Suprapubic skin (tissue), 4 donors: ENCODE measurements around the gene CCN5.

Source experiments
- CTCF ChIP-seq, 2 donors: fragments of 200-600 bp in 1 of 2; fragments of 450-650 bp in 1 of 2; sonication (generic) in 1 of 2; IDR thresholded peaks; one replicate each; pipeline ENCODE4 v1.5.1; 2016 to 2019; ENCODE audit warnings: antibody characterized with exemption in 2 of 2, mild to moderate bottlenecking in 1 of 2, moderate library complexity in 1 of 2
- EP300 ChIP-seq: sonication (generic); formaldehyde crosslinking; IDR thresholded peaks from one replicate; pipeline ENCODE4 v1.6.1; 2017; ENCODE audit warnings: antibody characterized with exemption
- POLR2A ChIP-seq, 2 donors: fragments of 450-650 bp; IDR thresholded peaks; one replicate each; pipeline ENCODE4 v1.6.1; 2017; ENCODE audit warnings: antibody characterized with exemption in 2 of 2, mild to moderate bottlenecking in 2 of 2, moderate library complexity in 2 of 2
- POLR2AphosphoS5 ChIP-seq, 3 donors: sonication (generic); formaldehyde crosslinking; IDR thresholded peaks; one replicate each; pipeline ENCODE4 v1.6.1; 2017; ENCODE audit warnings: antibody characterized with exemption in 3 of 3

- no peak for TF ChIP-seq CTCF (IDR thresholded peaks at IDR 0.05)
- TF ChIP-seq POLR2A (IDR thresholded peaks at IDR 0.05) = no peak
- TF ChIP-seq POLR2AphosphoS5 (IDR thresholded peaks at IDR 0.05) = no peak
- no peak for TF ChIP-seq EP300
Measured at GRCh38 chr20:44773070-44773829, 58.1 kb downstream of the CCN5 start.
